ENCODE results near the gene TROAP. TPM values are rescaled to one million over a fixed set of nuclear protein-coding genes. Genes with fewer than 3 reads are reported as not detected.

TROAP gene
- total and polyA plus RNA-seq, 9 donors, result 0.36 to 1.6 (median 0.75) TPM; not detected in 1

- Histone ChIP-seq H3K36me3 (no peaks in the 10 kb centered on the region), H3K9me3 (no peaks in the 10 kb centered on the region), H3K4me1 (ENCODE audit: insufficient read depth) (no peaks in the 10 kb centered on the region), H3K27ac (no peak overlapping the region), H3K4me3 (no peak overlapping the region), H3K27me3 (no peaks in the 10 kb centered on the region)
- TF ChIP-seq CTCF (IDR thresholded peaks at IDR 0.05), result no peak
- TF ChIP-seq EP300 (IDR thresholded peaks at IDR 0.05), result no peak
- no peak for TF ChIP-seq POLR2A (IDR thresholded peaks at IDR 0.05)
- no peak for DNase-seq
- 63 to 64% (median 63%) methylated on average over 12 of the region's 12 CpGs for WGBS, 3 donors
- intact Hi-C loops (cut with DNase I), result loop anchor here in 1 of 4 donors (5.0 kb wide), 1 partner anchor 37 kb away; the partner anchor contains the start of gene PRPH
Observed at GRCh38 chr12:49334681-49335080, 11.6 kb downstream of the TROAP start.

GRCh38 chr12:49335118-49335954 lies 12.3 kb downstream of the TROAP start:
- TF ChIP-seq CTCF (IDR thresholded peaks at IDR 0.05) (no peak), POLR2A (IDR thresholded peaks at IDR 0.05) (no peak)
- no peaks in the 10 kb centered on the region for H3K27me3 ChIP-seq
- H3K4me1 ChIP-seq (ENCODE audit: insufficient read depth), result no peaks in the 10 kb centered on the region
- H3K36me3 ChIP-seq, result no peaks in the 10 kb centered on the region
- H3K9me3 ChIP-seq, result no peaks in the 10 kb centered on the region
- WGBS, 3 donors, result 69 to 76% (median 76%) methylated on average over 16 of the region's 16 CpGs
- intact Hi-C loops (cut with DNase I), result loop anchor here in 1 of 4 donors (5.0 kb wide), 1 partner anchor 38 kb away; the partner anchor contains the start of gene PRPH
- no peak for DNase-seq
- no peak overlapping the region for H3K4me3 ChIP-seq
- H3K27ac ChIP-seq, result no peak overlapping the region

- intact Hi-C loops (cut with DNase I), result loop anchor here in 1 of 4 donors (5.0 kb wide), 1 partner anchor 39 kb away; the partner anchor contains the start of gene PRPH
- H3K9me3 ChIP-seq, result no peaks in the 10 kb centered on the region
- 11 to 25% (median 13%) methylated on average over 47 to 72 of the region's 72 CpGs for WGBS, 3 donors
- no peaks in the 10 kb centered on the region for H3K36me3 ChIP-seq
- no peak overlapping the region for H3K27ac ChIP-seq
- no peak for TF ChIP-seq EP300 (IDR thresholded peaks at IDR 0.05)
- TF ChIP-seq CTCF (IDR thresholded peaks at IDR 0.05), result no peak
- TF ChIP-seq POLR2A (IDR thresholded peaks at IDR 0.05), result no peak
- no peak for DNase-seq
- H3K27me3 ChIP-seq, result no peaks in the 10 kb centered on the region
- no peaks in the 10 kb centered on the region for H3K4me1 ChIP-seq (ENCODE audit: insufficient read depth)
- H3K4me3 ChIP-seq, result no peak overlapping the region
Observed at GRCh38 chr12:49335955-49336644, 13.0 kb downstream of the TROAP start.

- 1 to 2% (median 2%) methylated on average over 47 to 65 of the region's 65 CpGs for WGBS, 3 donors
- no peaks in the 10 kb centered on the region for H3K9me3 ChIP-seq
- H3K36me3 ChIP-seq, result no peaks in the 10 kb centered on the region
- intact Hi-C loops (cut with DNase I), result loop anchor here in 1 of 4 donors (5.0 kb wide), 1 partner anchor 40 kb away; the partner anchor contains the start of gene PRPH
- TF ChIP-seq CTCF (IDR thresholded peaks at IDR 0.05), result peak; percentile 41 to 89 (median 68)
- TF ChIP-seq EP300 (IDR thresholded peaks at IDR 0.05), result no peak
- TF ChIP-seq POLR2A (IDR thresholded peaks at IDR 0.05), result no peak
- H3K4me3 ChIP-seq, result peak within 1 kb of the TSS; percentile 15
- H3K27me3 ChIP-seq, result no peaks in the 10 kb centered on the region
- peak; percentile 68 to 89 (median 80) for DNase-seq
- no peaks in the 10 kb centered on the region for H3K4me1 ChIP-seq (ENCODE audit: insufficient read depth)
- no peak within 1 kb of the TSS for H3K27ac ChIP-seq
Observed at GRCh38 chr12:49336645-49337584, 13.9 kb downstream of the TROAP start, which contains the start of gene C1QL4. Gene C1QL4 (minus strand): TSS chr12:49337188. CDS start chr12:49336477, 711 bp downstream.

Measured in ovary (tissue), 9 donors.